ENCODE data around the gene BCAR1.

Gene BCAR1

GRCh38 chr16:75251280-75252048 lies at the start of gene BCAR1:
BCAR1 (minus strand) TSS chr16:75251624; CDS start chr16:75251482, 142 bp downstream.
- peaks cover 0 to 5% of the 10 kb centered on the region in 2 donors for H3K36me3 ChIP-seq (ENCODE audit: control insufficient read depth in 1 of 2, insufficient read depth in 2 of 2, low read length in 2 of 2)
- no peaks in the 10 kb centered on the region for H3K27me3 ChIP-seq (ENCODE audit: control insufficient read depth in 1 of 2, insufficient read depth in 2 of 2, low read length in 2 of 2)
- H3K4me1 ChIP-seq (ENCODE audit: control insufficient read depth in 1 of 2, insufficient read depth in 2 of 2, low read length in 2 of 2): peaks cover 50 to 70% of the 10 kb centered on the region in 2 donors
- peak within 1 kb of the TSS; percentile 80 to 96 for H3K9ac ChIP-seq (ENCODE audit: low read depth in 1 of 2, low read length in 2 of 2)
- H3K27ac ChIP-seq (ENCODE audit: low read depth, low read length): peak within 1 kb of the TSS; percentile 89
- H3K4me3 ChIP-seq (ENCODE audit: low read depth in 1 of 2, low read length in 2 of 2): peak within 1 kb of the TSS; percentile 82 to 83
- no peaks in the 10 kb centered on the region for H3K9me3 ChIP-seq (ENCODE audit: control insufficient read depth in 1 of 2, low read length in 2 of 2)

- no peak overlapping the region for H3K9ac ChIP-seq (ENCODE audit: low read depth in 1 of 2, low read length in 2 of 2)
- H3K4me3 ChIP-seq (ENCODE audit: low read depth in 1 of 2, low read length in 2 of 2): no peak overlapping the region
- H3K9me3 ChIP-seq (ENCODE audit: control insufficient read depth in 1 of 2, low read length in 2 of 2): no peaks in the 10 kb centered on the region
Observed at GRCh38 chr16:75298267-75298666, 46.8 kb upstream of the BCAR1 start.

GRCh38 chr16:75296606-75297005 lies 45.2 kb upstream of the BCAR1 start:
- Histone ChIP-seq H3K27me3 (ENCODE audit: control insufficient read depth in 1 of 2, insufficient read depth in 2 of 2, low read length in 2 of 2) (no peaks in the 10 kb centered on the region), H3K36me3 (ENCODE audit: control insufficient read depth in 1 of 2, insufficient read depth in 2 of 2, low read length in 2 of 2) (peaks cover 12 to 73% of the 10 kb centered on the region in 2 donors), H3K9me3 (ENCODE audit: control insufficient read depth in 1 of 2, low read length in 2 of 2) (no peaks in the 10 kb centered on the region), H3K9ac (ENCODE audit: low read depth in 1 of 2, low read length in 2 of 2) (no peak overlapping the region), H3K4me3 (ENCODE audit: low read depth in 1 of 2, low read length in 2 of 2) (no peak overlapping the region), H3K4me1 (ENCODE audit: control insufficient read depth in 1 of 2, insufficient read depth in 2 of 2, low read length in 2 of 2) (no peaks in the 10 kb centered on the region), H3K27ac (ENCODE audit: low read depth, low read length) (no peak overlapping the region)

More at GRCh38 chr16:75298267-75298666, 46.8 kb upstream of the BCAR1 start:
- H3K36me3 ChIP-seq (ENCODE audit: control insufficient read depth in 1 of 2, insufficient read depth in 2 of 2, low read length in 2 of 2): peaks cover 0 to 66% of the 10 kb centered on the region in 2 donors
- no peak overlapping the region for H3K27ac ChIP-seq (ENCODE audit: low read depth, low read length)
- H3K4me1 ChIP-seq (ENCODE audit: control insufficient read depth in 1 of 2, insufficient read depth in 2 of 2, low read length in 2 of 2): no peaks in the 10 kb centered on the region
- H3K27me3 ChIP-seq (ENCODE audit: control insufficient read depth in 1 of 2, insufficient read depth in 2 of 2, low read length in 2 of 2): no peaks in the 10 kb centered on the region

- no peaks in the 10 kb centered on the region for H3K4me1 ChIP-seq (ENCODE audit: control insufficient read depth in 1 of 2, insufficient read depth in 2 of 2, low read length in 2 of 2)
- H3K4me3 ChIP-seq (ENCODE audit: low read depth in 1 of 2, low read length in 2 of 2): no peak overlapping the region
- no peaks in the 10 kb centered on the region for H3K27me3 ChIP-seq (ENCODE audit: control insufficient read depth in 1 of 2, insufficient read depth in 2 of 2, low read length in 2 of 2)
- H3K36me3 ChIP-seq (ENCODE audit: control insufficient read depth in 1 of 2, insufficient read depth in 2 of 2, low read length in 2 of 2): peaks cover 18 to 74% of the 10 kb centered on the region in 2 donors
- H3K9ac ChIP-seq (ENCODE audit: low read depth in 1 of 2, low read length in 2 of 2): no peak overlapping the region
- no peaks in the 10 kb centered on the region for H3K9me3 ChIP-seq (ENCODE audit: control insufficient read depth in 1 of 2, low read length in 2 of 2)
- no peak overlapping the region for H3K27ac ChIP-seq (ENCODE audit: low read depth, low read length)
Observed at GRCh38 chr16:75294773-75295459, 43.5 kb upstream of the BCAR1 start.

GRCh38 chr16:75293772-75294171 lies 42.3 kb upstream of the BCAR1 start:
- Histone ChIP-seq H3K9ac (ENCODE audit: low read depth in 1 of 2, low read length in 2 of 2) (no peak overlapping the region), H3K36me3 (ENCODE audit: control insufficient read depth in 1 of 2, insufficient read depth in 2 of 2, low read length in 2 of 2) (peaks cover 18 to 69% of the 10 kb centered on the region in 2 donors), H3K4me3 (ENCODE audit: low read depth in 1 of 2, low read length in 2 of 2) (no peak overlapping the region), H3K27ac (ENCODE audit: low read depth, low read length) (no peak overlapping the region), H3K4me1 (ENCODE audit: control insufficient read depth in 1 of 2, insufficient read depth in 2 of 2, low read length in 2 of 2) (no peaks in the 10 kb centered on the region), H3K27me3 (ENCODE audit: control insufficient read depth in 1 of 2, insufficient read depth in 2 of 2, low read length in 2 of 2) (no peaks in the 10 kb centered on the region), H3K9me3 (ENCODE audit: control insufficient read depth in 1 of 2, low read length in 2 of 2) (no peaks in the 10 kb centered on the region)

- Histone ChIP-seq H3K4me3 (ENCODE audit: low read depth in 1 of 2, low read length in 2 of 2) (no peak overlapping the region), H3K4me1 (ENCODE audit: control insufficient read depth in 1 of 2, insufficient read depth in 2 of 2, low read length in 2 of 2) (peaks cover 0 to 2% of the 10 kb centered on the region in 2 donors), H3K27me3 (ENCODE audit: control insufficient read depth in 1 of 2, insufficient read depth in 2 of 2, low read length in 2 of 2) (no peaks in the 10 kb centered on the region), H3K9me3 (ENCODE audit: control insufficient read depth in 1 of 2, low read length in 2 of 2) (no peaks in the 10 kb centered on the region), H3K36me3 (ENCODE audit: control insufficient read depth in 1 of 2, insufficient read depth in 2 of 2, low read length in 2 of 2) (peaks cover 18 to 64% of the 10 kb centered on the region in 2 donors), H3K27ac (ENCODE audit: low read depth, low read length) (no peak overlapping the region), H3K9ac (ENCODE audit: low read depth in 1 of 2, low read length in 2 of 2) (no peak overlapping the region)
Observed at GRCh38 chr16:75293173-75293572, 41.7 kb upstream of the BCAR1 start.

- Histone ChIP-seq H3K36me3 (ENCODE audit: control insufficient read depth in 1 of 2, insufficient read depth in 2 of 2, low read length in 2 of 2) (peaks cover 18 to 62% of the 10 kb centered on the region in 2 donors), H3K4me1 (ENCODE audit: control insufficient read depth in 1 of 2, insufficient read depth in 2 of 2, low read length in 2 of 2) (peaks cover 0 to 6% of the 10 kb centered on the region in 2 donors), H3K9ac (ENCODE audit: low read depth in 1 of 2, low read length in 2 of 2) (no peak overlapping the region), H3K27ac (ENCODE audit: low read depth, low read length) (no peak overlapping the region), H3K4me3 (ENCODE audit: low read depth in 1 of 2, low read length in 2 of 2) (no peak overlapping the region), H3K27me3 (ENCODE audit: control insufficient read depth in 1 of 2, insufficient read depth in 2 of 2, low read length in 2 of 2) (no peaks in the 10 kb centered on the region), H3K9me3 (ENCODE audit: control insufficient read depth in 1 of 2, low read length in 2 of 2) (no peaks in the 10 kb centered on the region)
Observed at GRCh38 chr16:75292691-75293090, 41.3 kb upstream of the BCAR1 start.

GRCh38 chr16:75289189-75289588 lies 37.8 kb upstream of the BCAR1 start:
- H3K4me1 ChIP-seq (ENCODE audit: control insufficient read depth in 1 of 2, insufficient read depth in 2 of 2, low read length in 2 of 2): peaks cover 0 to 6% of the 10 kb centered on the region in 2 donors
- H3K27me3 ChIP-seq (ENCODE audit: control insufficient read depth in 1 of 2, insufficient read depth in 2 of 2, low read length in 2 of 2): no peaks in the 10 kb centered on the region
- H3K27ac ChIP-seq (ENCODE audit: low read depth, low read length): no peak overlapping the region
- H3K9ac ChIP-seq (ENCODE audit: low read depth in 1 of 2, low read length in 2 of 2): no peak overlapping the region
- H3K36me3 ChIP-seq (ENCODE audit: control insufficient read depth in 1 of 2, insufficient read depth in 2 of 2, low read length in 2 of 2): peaks cover 18 to 36% of the 10 kb centered on the region in 2 donors
- no peak overlapping the region for H3K4me3 ChIP-seq (ENCODE audit: low read depth in 1 of 2, low read length in 2 of 2)
- no peaks in the 10 kb centered on the region for H3K9me3 ChIP-seq (ENCODE audit: control insufficient read depth in 1 of 2, low read length in 2 of 2)

- no peaks in the 10 kb centered on the region for H3K27me3 ChIP-seq (ENCODE audit: control insufficient read depth in 1 of 2, insufficient read depth in 2 of 2, low read length in 2 of 2)
- peaks cover 0 to 6% of the 10 kb centered on the region in 2 donors for H3K4me1 ChIP-seq (ENCODE audit: control insufficient read depth in 1 of 2, insufficient read depth in 2 of 2, low read length in 2 of 2)
- H3K36me3 ChIP-seq (ENCODE audit: control insufficient read depth in 1 of 2, insufficient read depth in 2 of 2, low read length in 2 of 2): peaks cover 18 to 31% of the 10 kb centered on the region in 2 donors
- H3K9ac ChIP-seq (ENCODE audit: low read depth in 1 of 2, low read length in 2 of 2): no peak overlapping the region
- H3K9me3 ChIP-seq (ENCODE audit: control insufficient read depth in 1 of 2, low read length in 2 of 2): no peaks in the 10 kb centered on the region
- H3K27ac ChIP-seq (ENCODE audit: low read depth, low read length): no peak overlapping the region
- H3K4me3 ChIP-seq (ENCODE audit: low read depth in 1 of 2, low read length in 2 of 2): no peak overlapping the region
Observed at GRCh38 chr16:75288596-75289120, 37.2 kb upstream of the BCAR1 start.

GRCh38 chr16:75288181-75288580 lies 36.8 kb upstream of the BCAR1 start:
- Histone ChIP-seq H3K27ac (ENCODE audit: low read depth, low read length) (no peak overlapping the region), H3K4me3 (ENCODE audit: low read depth in 1 of 2, low read length in 2 of 2) (no peak overlapping the region), H3K36me3 (ENCODE audit: control insufficient read depth in 1 of 2, insufficient read depth in 2 of 2, low read length in 2 of 2) (peaks cover 18 to 27% of the 10 kb centered on the region in 2 donors), H3K27me3 (ENCODE audit: control insufficient read depth in 1 of 2, insufficient read depth in 2 of 2, low read length in 2 of 2) (no peaks in the 10 kb centered on the region), H3K4me1 (ENCODE audit: control insufficient read depth in 1 of 2, insufficient read depth in 2 of 2, low read length in 2 of 2) (peaks cover 0 to 6% of the 10 kb centered on the region in 2 donors), H3K9me3 (ENCODE audit: control insufficient read depth in 1 of 2, low read length in 2 of 2) (no peaks in the 10 kb centered on the region), H3K9ac (ENCODE audit: low read depth in 1 of 2, low read length in 2 of 2) (no peak overlapping the region)

All from duodenal mucosa (tissue), 2 donors.